AG09319 (cell line): ENCODE data around the gene ANKS3.

ENCODE experiments used
- DNase-seq: peaks from one replicate; pipeline ENCODE4 v3.0.0-alpha.2; 2010; ENCODE audit warnings: low read depth; ENCODE audit errors: extremely low read depth
- CTCF ChIP-seq: IDR thresholded peaks from 2 replicates; pipeline ENCODE4 v1.5.1; 2011; ENCODE audit warnings: low read depth, mild to moderate bottlenecking, inconsistent platforms, low read length, moderate library complexity

ANKS3 gene

GRCh38 chr16:4752351-4753100 lies 18.5 kb upstream of the ANKS3 start:
- DNase-seq, result no peak
- TF ChIP-seq CTCF, result no peak

GRCh38 chr16:4750896-4751295 lies 16.8 kb upstream of the ANKS3 start:
- TF ChIP-seq CTCF, result no peak
- no peak for DNase-seq

GRCh38 chr16:4749700-4750257 lies 15.7 kb upstream of the ANKS3 start:
- DNase-seq, result no peak
- no peak for TF ChIP-seq CTCF

- TF ChIP-seq CTCF, result no peak
- DNase-seq, result no peak
Measured at GRCh38 chr16:4748682-4749411, 14.8 kb upstream of the ANKS3 start.

GRCh38 chr16:4747906-4748681 lies 14.0 kb upstream of the ANKS3 start:
- no peak for DNase-seq
- no peak for TF ChIP-seq CTCF

GRCh38 chr16:4746991-4747574 lies 13.0 kb upstream of the ANKS3 start:
- TF ChIP-seq CTCF, result no peak

More at GRCh38 chr16:4746991-4747574, 13.0 kb upstream of the ANKS3 start:
- DNase-seq, result no peak
